C4-2B (cell line): ENCODE results near the gene EID3.

ENCODE experiments used
- CTCF ChIP-seq: fragments of 450-650 bp; conservative IDR thresholded peaks from 2 replicates; pipeline ENCODE4 v1.5.1; 2017; ENCODE audit warnings: mild to moderate bottlenecking
- ZFX ChIP-seq: fragments of 450-650 bp; IDR thresholded peaks from 2 replicates; pipeline ENCODE4 v1.6.1; 2017

- no peak for TF ChIP-seq CTCF
- no peak for TF ChIP-seq ZFX
These were observed 27.8 kb downstream of the EID3 start for GRCh38 chr12:104331376-104331775.
